Breast epithelium (tissue), 4 donors: Measurements from ENCODE around the gene TRERF1. TPM values are rescaled to one million over a fixed set of nuclear protein-coding genes. Genes with fewer than 3 reads are reported as not detected.
"Not testable (repeated sequence)": the region's sequence is repeated elsewhere in the genome, so short reads cannot be mapped to it uniquely, and the experiment has no call there.

ENCODE experiments used
- DNase-seq, 2 donors: peaks; one replicate each; pipeline ENCODE4 v3.0.0-alpha.2; 2019; ENCODE audit warnings: low spot score in 2 of 2
- H3K27ac ChIP-seq, 2 donors: fragments of 200-600 bp; sonication (generic) in 1 of 2; one replicate each; pipeline ENCODE4 v1.5.1; 2016 to 2019; ENCODE audit warnings: mild to moderate bottlenecking in 1 of 2
- H3K27me3 ChIP-seq, 2 donors: fragments of 200-600 bp; sonication (generic) in 1 of 2; one replicate each; pipeline versions ENCODE4 v1.5.1 to v1.6.0; 2017 to 2019; ENCODE audit warnings: control low read depth in 1 of 2, mild to moderate bottlenecking in 1 of 2
- H3K36me3 ChIP-seq: fragments of 200-600 bp; one replicate; pipeline ENCODE4 v1.5.1; 2019
- H3K4me1 ChIP-seq, 2 donors: fragments of 200-600 bp; sonication (generic); one replicate each; pipeline ENCODE4 v1.5.1; 2016 to 2019; ENCODE audit warnings: control low read depth in 1 of 2
- H3K4me3 ChIP-seq, 3 donors: fragments of 200-600 bp; sonication (generic); 1 replicate in 2 of 3; 2 replicates in 1 of 3; pipeline ENCODE4 v1.5.1; 2016 to 2019; ENCODE audit warnings: mild to moderate bottlenecking in 3 of 3, moderate library complexity in 2 of 3
- H3K9me3 ChIP-seq, 2 donors: fragments of 200-600 bp; sonication (generic) in 1 of 2; one replicate each; pipeline ENCODE4 v1.5.1; 2016 to 2019; ENCODE audit warnings: control low read depth in 1 of 2
- CTCF ChIP-seq, 3 donors: fragments of 450-650 bp; IDR thresholded peaks; one replicate each; pipeline ENCODE4 v1.5.1; 2016 to 2017; ENCODE audit warnings: antibody characterized with exemption in 3 of 3, mild to moderate bottlenecking in 3 of 3, moderate library complexity in 3 of 3
- POLR2A ChIP-seq: fragments of 450-650 bp; IDR thresholded peaks from one replicate; pipeline ENCODE4 v1.6.1; 2016; ENCODE audit warnings: antibody characterized with exemption, mild to moderate bottlenecking, moderate library complexity
- POLR2AphosphoS5 ChIP-seq, 3 donors: sonication (generic); formaldehyde crosslinking; IDR thresholded peaks; one replicate each; pipeline ENCODE4 v1.6.1; 2017; ENCODE audit warnings: antibody characterized with exemption in 3 of 3
- intact Hi-C: fragments of 100-400 bp; cut with DNase I; formaldehyde crosslinking; loops from one replicate; pipeline ENCODE4 v1.15.1; 2023; ENCODE audit warnings: low total_unique reads
- total RNA-seq, 3 donors: library from RNA; depleted of rRNA; stranded (reverse); fragments of >200 nt; gene quantifications; one replicate each; pipeline ENCODE4 v1.1.0, GENCODE V29; 2016

TRERF1 gene
- total RNA-seq, 3 donors from 2014 or later: 3.9 to 5.4 (median 4.1) TPM

- TF ChIP-seq CTCF (IDR thresholded peaks at IDR 0.05) (no peak), POLR2A (no peak), POLR2AphosphoS5 (IDR thresholded peaks at IDR 0.05) (no peak)
- H3K36me3 ChIP-seq: no peaks in the 10 kb centered on the region
- no peaks in the 10 kb centered on the region for H3K9me3 ChIP-seq
- no peak for DNase-seq
- intact Hi-C loops: no loop called here
- H3K4me3 ChIP-seq: no peak overlapping the region
- H3K4me1 ChIP-seq: no peaks in the 10 kb centered on the region
- no peaks in the 10 kb centered on the region for H3K27me3 ChIP-seq
- H3K27ac ChIP-seq: no peak overlapping the region
Observed at GRCh38 chr6:42204768-42205282, 246.9 kb downstream of the TRERF1 start.

GRCh38 chr6:42203183-42203582 is 248.5 kb downstream of the TRERF1 start:
- no peak for DNase-seq

GRCh38 chr6:42202131-42202915 is 249.4 kb downstream of the TRERF1 start:
- DNase-seq, H3K36me3 ChIP-seq, H3K9me3 ChIP-seq, H3K4me3 ChIP-seq, H3K27me3 ChIP-seq, H3K4me1 ChIP-seq, intact Hi-C loops, H3K27ac ChIP-seq: not testable (repeated sequence)

More at GRCh38 chr6:42203183-42203582, 248.5 kb downstream of the TRERF1 start:
- intact Hi-C loops: no loop called here
- H3K9me3 ChIP-seq: no peaks in the 10 kb centered on the region
- no peak overlapping the region for H3K27ac ChIP-seq
- TF ChIP-seq POLR2A: no peak
- no peak for TF ChIP-seq CTCF (IDR thresholded peaks at IDR 0.05)
- no peak for TF ChIP-seq POLR2AphosphoS5 (IDR thresholded peaks at IDR 0.05)
- H3K4me3 ChIP-seq: no peak overlapping the region
- H3K27me3 ChIP-seq: no peaks in the 10 kb centered on the region
- no peaks in the 10 kb centered on the region for H3K4me1 ChIP-seq
- no peaks in the 10 kb centered on the region for H3K36me3 ChIP-seq

GRCh38 chr6:42201382-42201781 is 250.3 kb downstream of the TRERF1 start:
- intact Hi-C loops: no loop called here
- no peak for TF ChIP-seq POLR2AphosphoS5 (IDR thresholded peaks at IDR 0.05)
- no peak for TF ChIP-seq POLR2A
- TF ChIP-seq CTCF (IDR thresholded peaks at IDR 0.05): no peak
- H3K9me3 ChIP-seq: no peaks in the 10 kb centered on the region
- H3K4me3 ChIP-seq: no peak overlapping the region
- no peaks in the 10 kb centered on the region for H3K27me3 ChIP-seq
- no peaks in the 10 kb centered on the region for H3K36me3 ChIP-seq
- DNase-seq: no peak
- no peaks in the 10 kb centered on the region for H3K4me1 ChIP-seq
- H3K27ac ChIP-seq: no peak overlapping the region

GRCh38 chr6:42200035-42200434 is 251.7 kb downstream of the TRERF1 start:
- Histone ChIP-seq H3K9me3 (no peaks in the 10 kb centered on the region), H3K4me1 (no peaks in the 10 kb centered on the region), H3K36me3 (no peaks in the 10 kb centered on the region), H3K27me3 (no peaks in the 10 kb centered on the region), H3K4me3 (no peak overlapping the region), H3K27ac (no peak overlapping the region)
- intact Hi-C loops: no loop called here
- TF ChIP-seq CTCF (IDR thresholded peaks at IDR 0.05): no peak
- TF ChIP-seq POLR2AphosphoS5 (IDR thresholded peaks at IDR 0.05): no peak
- no peak for TF ChIP-seq POLR2A
- no peak for DNase-seq
